PC-3 (cell line): Measurements from ENCODE around the gene PLCXD1. TPM values are rescaled to one million over a fixed set of nuclear protein-coding genes. Genes with fewer than 3 reads are reported as not detected.

Experiments
- ATAC-seq: fragments of 200-7000 bp; cut with Tn5 transposase; 2 replicates; pipeline ENCODE4 v1.9.1; 2020; ENCODE audit warnings: mild to moderate bottlenecking, moderate library complexity
- BruUV-seq: library from RNA; stranded (reverse); fragments of 400-500 nt; replicated peaks from 2 replicates; lab custom pipeline; 2021; lab: Mats Ljungman, UMichigan
- CTCF ChIA-PET: fragments of 300-600 bp; sonication (Branson Sonifier 250); formaldehyde crosslinking; loops from one replicate; lab custom pipeline; 2022; ENCODE audit warnings: antibody characterized with exemption; lab: Charles Lee
- POLR2A ChIA-PET: fragments of 300-600 bp; sonication (Branson Sonifier 250); formaldehyde crosslinking; loops from one replicate; lab custom pipeline; 2022; ENCODE audit warnings: antibody characterized with exemption; ENCODE audit not compliant: unreplicated experiment; lab: Charles Lee
- DNase-seq: peaks from one replicate; pipeline ENCODE4 v3.0.0-alpha.2; 2015
- H2AFZ ChIP-seq: fragments of 300-600 bp; sonication (generic); 2 replicates; pipeline ENCODE4 v1.6.0; 2016; ENCODE audit warnings: antibody characterized with exemption, low read length
- H3F3A ChIP-seq: fragments of 300-600 bp; sonication (generic); one replicate; pipeline ENCODE4 v1.6.0; 2017; ENCODE audit warnings: antibody characterized with exemption, low read length, control low read depth, mild to moderate bottlenecking; ENCODE audit not compliant: unreplicated experiment
- H3K27ac ChIP-seq: fragments of 300-600 bp; sonication (generic); 2 replicates; pipeline ENCODE4 v1.5.1; 2016; ENCODE audit warnings: mild to moderate bottlenecking, low read length
- H3K27me3 ChIP-seq: fragments of 300-600 bp; sonication (generic); 2 replicates; pipeline ENCODE4 v1.6.1; 2016; ENCODE audit warnings: low read length, mixed read lengths
- H3K36me3 ChIP-seq: fragments of 300-600 bp; sonication (generic); 2 replicates; pipeline ENCODE4 v1.6.1; 2016; ENCODE audit warnings: low read depth, mixed run types, low read length, mixed read lengths
- H3K4me1 ChIP-seq: fragments of 300-600 bp; sonication (generic); 2 replicates; pipeline ENCODE4 v1.5.1; 2016; ENCODE audit warnings: low read length; ENCODE audit not compliant: insufficient read depth
- H3K4me2 ChIP-seq: fragments of 300-600 bp; sonication (generic); 2 replicates; pipeline ENCODE4 v1.6.0; 2016; ENCODE audit warnings: low read length
- H3K4me3 ChIP-seq: fragments of 300-600 bp; sonication (generic); 2 replicates; pipeline ENCODE4 v1.5.1; 2016; ENCODE audit warnings: mild to moderate bottlenecking, low read length, mixed read lengths
- H3K79me2 ChIP-seq: fragments of 300-600 bp; sonication (generic); 2 replicates; pipeline ENCODE4 v1.6.1; 2017; ENCODE audit warnings: low read length, mixed read lengths
- H3K9ac ChIP-seq: fragments of 300-600 bp; sonication (generic); 2 replicates; pipeline ENCODE4 v1.6.0; 2016; ENCODE audit warnings: mild to moderate bottlenecking, low read length
- H3K9me2 ChIP-seq: fragments of 300-600 bp; sonication (generic); replicated peaks from 2 replicates; pipeline ENCODE4 v1.6.1; 2016; ENCODE audit warnings: mixed run types, low read length, mixed read lengths
- H3K9me3 ChIP-seq: fragments of 300-600 bp; sonication (generic); 2 replicates; pipeline ENCODE4 v1.6.1; 2016; ENCODE audit warnings: low read length, mixed read lengths
- H4K20me1 ChIP-seq: fragments of 300-600 bp; sonication (generic); 2 replicates; pipeline ENCODE4 v1.6.1; 2016; ENCODE audit warnings: low read length, mixed read lengths
- CTCF ChIP-seq: fragments of 300-600 bp; sonication (generic); conservative IDR thresholded peaks from 2 replicates; pipeline ENCODE4 v1.5.1; 2017; ENCODE audit warnings: antibody characterized with exemption, low read depth, mild to moderate bottlenecking, low read length
- EZH2 ChIP-seq: fragments of 300-600 bp; sonication (generic); IDR thresholded peaks from one replicate; pipeline ENCODE4 v1.6.1; 2017; ENCODE audit warnings: antibody characterized with exemption, mild to moderate bottlenecking, low read length; ENCODE audit not compliant: unreplicated experiment
- EZH2phosphoT487 ChIP-seq: fragments of 300-600 bp; sonication (generic); IDR thresholded peaks from 2 replicates; pipeline ENCODE4 v1.6.1; 2018; ENCODE audit warnings: mild to moderate bottlenecking, antibody characterized with exemption, low read length, borderline replicate concordance
- intact Hi-C: fragments of 100-400 bp; cut with micrococcal nuclease; formaldehyde crosslinking; loops from 2 replicates; pipeline ENCODE4 v1.9.0; 2023
- total RNA-seq: library from RNA; depleted of rRNA; stranded (reverse); fragments of >200 nt; gene quantifications from 2 replicates; pipeline ENCODE4 v1.2.3, GENCODE V29; 2014

PLCXD1 gene
- total RNA-seq, 1 experiment from 2014 or later, result 25.7 TPM

- Histone ChIP-seq H3K9ac (no peak overlapping the region), H3K9me3 (no peaks in the 10 kb centered on the region), H2AFZ (no peak overlapping the region), H4K20me1 (no peaks in the 10 kb centered on the region), H3K9me2 (no peaks in the 10 kb centered on the region), H3K27me3 (no peaks in the 10 kb centered on the region), H3K4me2 (no peak overlapping the region), H3K4me3 (no peak overlapping the region), H3K27ac (no peak overlapping the region), H3K36me3 (0 out of 2 replicates have a peak, but pooled peaks cover 4% of the 10 kb centered on the region), H3F3A (no peaks in the 10 kb centered on the region), H3K4me1 (no peaks in the 10 kb centered on the region), H3K79me2 (no peaks in the 10 kb centered on the region)
- CTCF ChIA-PET, result no interaction called here
- intact Hi-C loops, result no loop called here
- no peak for DNase-seq
- TF ChIP-seq CTCF, result no peak
- TF ChIP-seq EZH2phosphoT487, result no peak
- no peak for TF ChIP-seq EZH2
- no TSS peak for BruUV-seq
- ATAC-seq, result no peak
- POLR2A ChIA-PET, result no interaction called here
Measured at GRCh38 chrX:312621-313331, 31.6 kb downstream of the PLCXD1 start.

- Histone ChIP-seq H4K20me1 (no peaks in the 10 kb centered on the region), H3K9me2 (no peaks in the 10 kb centered on the region), H3K27me3 (no peaks in the 10 kb centered on the region), H3K27ac (no peak overlapping the region), H3K4me2 (no peak overlapping the region), H3K79me2 (no peaks in the 10 kb centered on the region), H3K9ac (no peak overlapping the region), H2AFZ (no peak overlapping the region), H3K36me3 (0 out of 2 replicates have a peak, but pooled peaks cover 4% of the 10 kb centered on the region), H3K4me1 (no peaks in the 10 kb centered on the region), H3K9me3 (no peaks in the 10 kb centered on the region), H3F3A (no peaks in the 10 kb centered on the region), H3K4me3 (no peak overlapping the region)
- intact Hi-C loops, result no loop called here
- DNase-seq, result no peak
- ChIA-PET CTCF (no interaction called here), POLR2A (no interaction called here)
- TF ChIP-seq CTCF (no peak), EZH2 (no peak), EZH2phosphoT487 (no peak)
- no peak for ATAC-seq
- no TSS peak for BruUV-seq
Measured at GRCh38 chrX:313546-313945, 32.4 kb downstream of the PLCXD1 start.

- Histone ChIP-seq H3K27me3 (no peaks in the 10 kb centered on the region), H3K4me3 (no peak overlapping the region), H2AFZ (no peak overlapping the region), H3K4me1 (no peaks in the 10 kb centered on the region), H3K9me3 (no peaks in the 10 kb centered on the region), H4K20me1 (no peaks in the 10 kb centered on the region), H3K9me2 (no peaks in the 10 kb centered on the region), H3K27ac (no peak overlapping the region), H3K4me2 (no peak overlapping the region), H3F3A (no peaks in the 10 kb centered on the region), H3K9ac (no peak overlapping the region), H3K36me3 (0 out of 2 replicates have a peak, but pooled peaks cover 1% of the 10 kb centered on the region), H3K79me2 (no peaks in the 10 kb centered on the region)
- ATAC-seq (no peak), DNase-seq (no peak)
- TF ChIP-seq EZH2phosphoT487 (no peak), CTCF (no peak), EZH2 (no peak)
- BruUV-seq, result no TSS peak
- intact Hi-C loops, result no loop called here
- ChIA-PET POLR2A (no interaction called here), CTCF (no interaction called here)
Measured at GRCh38 chrX:314049-314448, 32.9 kb downstream of the PLCXD1 start.
